Stimulated activated CD4-positive, alpha-beta T cell treated with anti-CD3 and anti-CD28 coated beads, Interleukin-4, amount 100 ng/mL, for 48 hours (primary cell): ENCODE measurements around the gene FRMD3.
"Not testable (repeated sequence)": the region's sequence is repeated elsewhere in the genome, so short reads cannot be mapped to it uniquely, and the experiment has no call there.

Experiments used
- DNase-seq, 2 donors: peaks; one replicate each; pipeline ENCODE4 v3.0.0-alpha.2; 2020; ENCODE audit warnings: low read depth in 2 of 2

The FRMD3 gene

DNA sequence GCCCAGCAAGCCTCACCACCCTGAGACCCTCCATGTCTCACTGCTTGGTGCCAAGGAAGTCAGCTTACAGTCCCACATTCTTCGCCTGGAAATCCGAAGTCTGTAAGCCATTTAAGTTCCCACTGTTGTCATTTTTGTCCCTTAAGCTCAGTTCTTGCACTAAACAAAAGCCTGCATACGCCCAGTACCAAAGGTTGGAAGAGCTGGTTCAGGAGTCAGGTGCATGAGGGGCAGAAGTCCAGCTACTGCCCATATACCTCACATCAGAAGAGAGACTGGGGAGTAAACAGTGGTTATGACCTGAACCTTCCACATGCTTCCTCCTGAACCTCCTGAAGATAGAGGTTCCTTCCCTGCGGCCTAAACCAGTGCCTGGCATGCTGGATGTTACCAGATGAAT, 146.0 kb downstream of the FRMD3 start:
- DNase-seq = no peak

DNA sequence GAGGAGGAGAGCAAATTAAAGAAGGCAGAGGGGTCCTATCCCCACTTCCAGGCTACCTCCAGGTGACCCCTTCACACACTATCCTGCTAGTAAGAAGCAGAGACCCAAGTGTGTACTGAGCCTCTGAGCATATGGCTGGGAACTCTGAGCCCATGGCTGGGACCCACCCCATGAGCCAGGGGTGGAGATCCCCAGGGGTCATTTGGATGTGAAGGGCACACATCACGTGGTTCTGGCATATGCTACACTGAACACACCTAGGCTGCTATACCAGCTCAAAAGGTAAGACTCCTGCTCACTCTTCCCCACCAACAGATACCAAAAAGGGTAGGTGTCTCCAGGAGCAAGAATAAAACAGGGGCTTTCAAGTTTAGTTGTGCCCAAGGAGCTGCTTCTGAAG, 149.9 kb downstream of the FRMD3 start:
- DNase-seq = no peak

DNA sequence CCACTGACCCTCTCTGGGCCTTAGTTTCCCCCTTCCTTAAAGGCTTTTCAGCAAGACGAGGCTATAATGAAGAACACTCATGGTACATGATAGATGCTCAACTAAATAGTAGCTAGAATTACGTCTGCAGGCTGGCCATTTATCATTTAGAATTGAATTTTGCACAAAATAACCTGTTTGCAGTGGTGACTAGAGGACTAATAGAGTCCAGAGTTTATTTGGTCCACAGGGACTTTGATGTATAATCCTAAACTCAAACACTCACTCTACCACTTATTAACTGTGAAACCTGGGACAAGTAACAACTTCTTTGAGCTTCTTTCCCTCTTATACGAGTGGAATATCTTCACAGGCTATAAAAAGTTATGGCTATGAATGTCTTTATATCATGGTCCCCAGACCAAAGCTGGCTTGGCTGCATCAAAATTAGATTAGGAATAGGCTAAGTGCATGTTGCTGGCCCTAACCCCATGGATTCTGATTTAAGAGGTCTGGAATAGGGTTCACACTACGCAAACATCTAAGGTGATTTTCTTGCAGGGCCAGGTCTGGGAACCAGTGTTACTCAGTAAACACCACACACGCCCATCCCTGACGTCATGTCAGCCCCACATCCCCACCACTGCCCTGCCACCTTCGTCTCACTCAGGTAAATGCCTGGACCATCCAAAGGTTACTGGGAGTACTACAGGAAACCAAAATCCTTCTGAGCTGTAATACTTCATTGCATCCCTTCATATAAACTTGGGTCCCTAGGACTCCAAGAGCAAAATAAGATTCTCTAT, 150.6 kb downstream of the FRMD3 start:
- DNase-seq = no peak

DNA sequence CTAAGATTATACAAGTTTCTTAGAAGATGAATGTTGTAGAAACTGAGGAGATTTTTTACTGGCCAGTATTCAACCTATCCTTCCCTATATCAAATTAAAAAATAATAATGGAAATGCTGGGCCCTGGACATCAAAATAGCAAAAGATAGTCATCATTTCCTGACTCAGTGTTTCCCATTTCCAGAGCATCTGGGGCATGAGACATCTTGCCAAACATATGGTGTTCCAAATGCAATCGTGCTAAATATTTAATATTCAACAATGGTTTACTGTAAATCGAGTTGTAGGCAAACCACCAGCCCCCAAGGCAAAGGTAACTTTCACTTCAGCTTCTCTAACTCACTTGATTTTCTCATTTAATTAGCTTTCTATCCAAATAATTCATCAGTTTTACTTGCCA, 152.9 kb downstream of the FRMD3 start:
- DNase-seq = no peak

DNA sequence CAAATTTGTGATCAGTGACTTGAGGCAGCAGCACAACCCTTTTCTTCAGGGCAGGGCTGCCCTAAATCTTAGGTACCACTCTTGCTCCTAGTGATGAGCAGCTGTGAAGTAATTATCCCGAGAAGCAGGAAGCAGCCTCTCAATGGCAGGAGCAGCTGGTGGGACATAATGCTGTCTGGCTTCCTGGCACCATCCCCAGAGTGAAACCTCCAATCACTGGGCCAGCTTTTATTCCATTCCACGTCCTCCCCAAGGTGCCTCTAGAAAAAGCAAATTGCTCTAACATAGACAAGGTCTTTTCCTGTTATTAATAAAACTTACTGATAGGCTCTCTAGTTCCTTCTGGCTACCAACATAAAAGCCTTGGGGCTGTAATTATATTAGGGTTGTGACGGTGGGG, 154.0 kb downstream of the FRMD3 start:
- DNase-seq = no peak

DNA sequence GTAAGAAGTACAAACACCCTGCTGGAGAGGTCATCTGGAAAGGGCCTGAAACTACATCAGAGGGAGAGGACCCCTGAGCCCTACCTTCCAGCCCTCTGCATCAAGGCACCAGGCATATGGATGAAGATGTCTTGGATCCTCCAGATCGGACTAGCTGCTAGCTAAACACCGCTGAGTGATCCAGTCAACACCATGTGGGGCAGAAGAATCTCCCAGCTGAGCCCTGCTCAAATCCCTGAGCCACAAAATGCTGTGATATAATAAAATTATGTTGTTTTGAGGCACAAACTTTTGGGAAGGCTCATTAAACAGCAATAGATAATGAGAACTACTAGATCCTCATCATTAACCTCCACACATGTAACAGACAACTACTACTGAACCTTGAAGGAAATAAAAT, 155.2 kb downstream of the FRMD3 start:
- no peak for DNase-seq

DNA sequence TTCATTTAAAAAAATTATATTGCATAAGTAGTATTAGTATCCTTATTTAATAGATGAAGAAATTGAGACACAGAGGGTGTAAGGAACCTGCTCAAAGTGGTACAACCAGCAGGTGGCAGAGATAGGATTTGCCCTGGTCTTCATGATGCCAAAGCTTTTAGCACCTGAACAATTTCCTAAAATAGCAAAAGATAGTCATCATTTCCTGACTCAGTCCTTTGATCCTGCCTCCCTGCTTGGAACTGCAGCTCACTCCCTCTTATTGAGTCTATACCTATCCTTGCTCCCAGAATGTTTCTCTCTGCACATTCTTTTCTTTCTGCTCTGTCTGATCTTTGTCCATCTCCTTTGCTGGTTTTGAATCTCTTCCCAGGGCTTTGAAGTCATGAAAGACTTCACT, 155.8 kb downstream of the FRMD3 start:
- DNase-seq = no peak

DNA sequence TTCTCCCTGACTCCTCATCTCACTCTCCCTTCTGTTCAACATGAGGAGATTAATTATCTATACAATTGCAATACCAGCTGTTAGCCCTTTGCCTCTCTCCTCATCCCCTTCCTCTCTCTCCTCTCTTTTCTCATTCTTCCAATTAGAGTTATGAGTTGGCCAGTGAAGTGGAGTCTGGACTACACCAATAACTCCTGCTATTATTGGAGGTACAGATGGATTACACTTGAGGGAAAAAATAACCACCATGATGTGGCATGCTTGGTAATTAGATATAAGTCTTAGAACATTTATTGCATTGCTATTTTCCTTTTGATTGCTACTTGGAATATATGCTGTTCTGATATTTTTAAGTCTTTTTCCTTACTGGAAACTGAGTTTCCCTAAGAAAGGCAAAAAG, 159.2 kb downstream of the FRMD3 start:
- DNase-seq = no peak

DNA sequence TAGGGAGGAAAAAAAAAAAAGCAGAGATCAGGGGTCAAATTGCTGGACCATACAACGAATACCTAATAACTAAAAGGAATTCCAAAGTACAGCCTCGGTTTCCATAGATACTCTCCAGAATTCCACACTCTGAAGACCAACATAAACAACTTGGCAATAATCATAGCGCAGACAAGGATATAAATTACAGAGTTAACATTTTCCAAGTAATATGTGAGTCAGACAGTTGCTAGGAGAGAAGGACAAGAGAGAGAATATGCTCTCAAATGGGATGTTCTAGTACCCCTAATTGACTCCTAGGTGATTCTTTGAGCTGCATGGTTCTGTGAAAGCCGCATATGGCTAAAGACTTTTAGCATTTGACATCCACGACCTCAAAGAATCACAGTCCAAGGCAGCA, 165.2 kb downstream of the FRMD3 start:
- no peak for DNase-seq

DNA sequence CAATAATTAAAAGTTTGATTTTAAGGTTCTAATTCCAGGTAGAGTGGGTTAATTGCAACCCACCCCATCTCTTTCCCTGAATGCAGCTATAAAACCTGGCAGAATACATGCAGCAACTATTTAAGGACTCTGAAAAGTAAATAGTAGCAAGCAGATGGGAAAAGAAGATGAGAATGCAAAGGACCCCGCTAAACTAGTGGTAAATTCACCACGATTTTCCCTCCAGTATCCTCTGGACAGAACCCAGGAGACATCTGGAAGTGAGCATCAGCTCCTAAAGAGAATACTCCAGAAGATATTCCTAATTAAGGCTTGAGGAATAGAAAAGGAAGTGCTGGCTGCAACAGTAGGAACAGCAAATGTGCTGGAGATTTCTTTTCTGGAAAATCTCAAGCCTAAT, 170.9 kb downstream of the FRMD3 start:
- no peak for DNase-seq

DNA sequence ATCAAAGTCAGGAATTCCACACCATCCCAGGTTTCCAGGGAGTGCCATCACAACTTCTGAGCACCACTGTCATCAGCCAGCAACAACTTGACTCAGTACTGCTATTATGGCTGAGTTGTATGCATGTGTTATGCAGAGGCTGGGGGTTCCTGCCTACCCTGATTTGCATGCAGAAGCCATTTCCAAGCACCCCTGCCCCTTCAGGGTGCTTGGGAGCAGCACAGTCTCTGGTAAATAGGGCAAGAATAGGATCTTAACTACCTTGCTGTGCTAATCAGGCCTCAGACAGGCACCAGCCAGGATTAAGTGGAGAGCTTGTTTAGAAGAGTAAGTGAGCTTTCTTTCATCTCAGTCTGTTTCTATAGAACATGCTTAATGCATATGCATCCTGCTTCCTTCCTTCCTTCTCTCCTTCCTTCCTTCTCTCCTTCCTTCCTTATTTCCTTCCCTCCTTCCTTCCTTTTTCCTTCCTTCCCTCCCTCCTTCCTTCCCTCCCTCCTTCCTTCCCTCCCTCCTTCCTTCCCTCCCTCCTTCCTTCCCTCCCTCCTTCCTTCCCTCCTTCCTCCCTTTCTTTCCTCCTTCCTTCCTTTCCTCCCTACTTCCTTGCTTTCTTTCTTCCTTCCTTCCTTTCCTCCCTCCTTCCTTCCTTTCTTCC, 175.7 kb downstream of the FRMD3 start:
- no peak for DNase-seq

DNA sequence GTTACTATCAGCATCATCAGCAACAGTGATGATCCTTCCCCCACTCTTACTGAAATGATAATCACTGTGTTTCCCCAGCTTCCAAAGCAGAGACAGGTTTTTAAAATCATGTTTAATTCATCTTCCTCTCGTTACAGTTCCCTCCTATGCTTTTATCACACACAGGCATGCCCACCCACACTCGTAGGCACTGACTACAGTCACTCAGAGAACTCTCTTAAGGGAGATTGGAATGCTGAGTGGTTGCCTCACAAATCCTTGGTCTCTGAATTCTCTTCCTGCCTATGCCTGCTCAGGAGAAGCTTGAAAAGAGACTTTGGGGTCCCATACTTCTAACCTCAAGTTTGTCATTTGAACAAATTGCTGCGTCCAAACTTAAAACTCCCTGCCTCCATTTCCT, 179.2 kb downstream of the FRMD3 start:
- no peak for DNase-seq

DNA sequence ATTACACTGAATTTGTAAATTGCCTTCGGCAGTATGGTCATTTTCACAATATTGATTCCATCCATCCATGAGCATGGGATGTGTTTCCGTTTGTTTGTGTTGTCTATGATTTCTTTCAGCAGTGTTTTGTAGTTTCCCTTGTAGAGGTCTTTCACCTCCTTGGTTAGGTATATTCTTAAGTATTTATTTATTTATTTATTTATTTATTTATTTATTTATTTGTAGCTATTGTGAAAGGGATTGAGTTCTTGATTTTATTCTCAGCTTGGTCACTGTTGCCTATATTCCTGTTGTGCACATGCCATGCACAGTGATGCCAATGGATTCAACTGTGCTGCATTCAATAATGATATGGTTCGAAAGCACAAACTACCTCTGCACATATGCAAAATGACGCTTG, 179.7 kb downstream of the FRMD3 start:
- not testable (repeated sequence) for DNase-seq

DNA sequence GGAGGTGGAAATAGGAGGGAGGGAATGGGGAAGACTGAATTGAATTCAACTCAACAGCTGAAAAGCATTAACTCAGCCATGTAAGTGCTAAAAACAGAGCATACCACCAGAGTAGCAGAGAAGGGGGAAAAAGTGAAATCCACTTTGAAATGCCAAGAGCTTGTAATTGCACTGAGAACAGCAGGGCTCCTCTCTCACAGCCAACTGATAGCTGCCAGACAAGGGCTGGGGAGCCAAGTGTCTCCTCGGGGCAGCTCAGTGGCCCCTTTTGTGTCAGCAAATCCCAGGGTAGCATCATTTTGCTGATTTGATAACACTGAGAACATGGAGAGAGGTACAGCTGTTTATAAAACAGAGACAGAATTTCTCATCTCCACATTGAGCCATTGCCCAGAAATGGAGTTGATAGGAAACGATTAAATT, 182.5 kb downstream of the FRMD3 start:
- no peak for DNase-seq

DNA sequence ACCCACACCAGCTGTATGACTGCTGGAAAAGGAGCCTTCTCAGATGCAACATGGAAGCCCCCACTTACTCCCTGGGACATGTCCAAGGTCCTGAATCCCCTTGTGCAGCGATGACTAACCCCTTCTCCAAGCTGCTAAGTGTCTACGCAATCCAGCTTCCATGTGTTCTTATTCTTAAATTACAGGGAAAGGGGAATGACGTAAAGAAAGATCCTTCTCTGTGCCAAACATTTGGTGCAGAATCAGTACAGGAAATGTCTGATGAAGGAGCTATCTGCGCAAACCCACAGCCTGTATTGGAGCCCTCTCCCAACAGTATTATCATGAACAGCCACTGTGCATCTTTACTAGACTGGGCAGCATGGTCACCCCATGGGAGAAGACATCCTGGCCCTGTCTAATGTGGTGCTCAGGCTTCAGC, 183.2 kb downstream of the FRMD3 start:
- DNase-seq = no peak

DNA sequence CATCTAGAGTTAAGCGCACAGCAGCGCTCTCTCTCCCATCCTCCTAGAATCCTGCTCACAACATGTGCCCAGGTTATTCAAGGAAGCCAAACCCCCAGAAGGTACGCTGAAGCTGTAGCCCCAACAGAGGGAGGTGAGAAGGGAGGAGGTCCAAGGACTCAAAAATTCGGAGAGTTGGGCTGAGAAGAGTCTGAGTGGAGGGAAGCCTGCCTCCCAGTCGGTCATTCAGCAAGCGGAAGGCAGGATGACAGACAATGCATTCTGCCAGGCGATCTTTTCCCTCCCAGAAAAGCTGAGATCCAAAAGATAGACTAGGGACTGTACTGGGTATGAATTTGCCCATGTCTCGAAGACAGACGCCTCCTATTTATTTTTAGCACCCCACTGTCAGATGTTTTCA, 189.2 kb downstream of the FRMD3 start:
- no peak for DNase-seq

DNA sequence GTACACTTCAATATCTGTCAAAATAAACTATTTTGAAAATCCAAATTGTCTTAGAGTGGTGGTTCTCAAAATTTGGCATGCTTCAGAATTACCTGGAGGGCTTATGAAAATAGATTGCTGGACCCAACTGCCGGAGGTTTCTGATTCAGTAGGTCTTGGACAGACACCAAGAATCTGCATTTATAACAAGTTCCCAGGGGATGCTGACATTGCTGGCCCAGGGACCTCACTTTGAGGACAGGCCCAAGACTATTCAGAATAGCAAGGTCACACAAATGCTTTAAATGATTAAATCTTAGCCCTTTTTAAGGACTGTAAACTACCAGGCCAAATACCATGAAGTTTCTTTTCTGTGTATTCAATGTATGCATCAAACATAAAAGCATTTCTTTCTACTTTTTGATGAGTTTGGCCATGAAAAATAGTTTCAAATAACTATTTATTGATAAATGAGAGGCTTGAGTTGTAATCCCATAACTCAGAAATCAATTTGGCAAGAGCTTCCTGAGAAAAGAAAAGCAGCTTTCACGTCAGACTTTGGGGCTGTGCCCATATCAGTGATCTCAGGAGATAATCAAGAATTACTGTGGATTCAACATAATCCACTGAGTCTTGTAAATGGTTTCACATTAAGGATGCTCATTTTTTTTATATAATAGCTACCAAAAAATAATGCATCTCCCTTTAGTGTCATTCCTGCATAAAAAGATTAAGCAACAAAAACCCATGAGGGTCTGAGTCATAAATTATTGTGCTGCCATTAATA, 191.4 kb downstream of the FRMD3 start:
- no peak for DNase-seq

DNA sequence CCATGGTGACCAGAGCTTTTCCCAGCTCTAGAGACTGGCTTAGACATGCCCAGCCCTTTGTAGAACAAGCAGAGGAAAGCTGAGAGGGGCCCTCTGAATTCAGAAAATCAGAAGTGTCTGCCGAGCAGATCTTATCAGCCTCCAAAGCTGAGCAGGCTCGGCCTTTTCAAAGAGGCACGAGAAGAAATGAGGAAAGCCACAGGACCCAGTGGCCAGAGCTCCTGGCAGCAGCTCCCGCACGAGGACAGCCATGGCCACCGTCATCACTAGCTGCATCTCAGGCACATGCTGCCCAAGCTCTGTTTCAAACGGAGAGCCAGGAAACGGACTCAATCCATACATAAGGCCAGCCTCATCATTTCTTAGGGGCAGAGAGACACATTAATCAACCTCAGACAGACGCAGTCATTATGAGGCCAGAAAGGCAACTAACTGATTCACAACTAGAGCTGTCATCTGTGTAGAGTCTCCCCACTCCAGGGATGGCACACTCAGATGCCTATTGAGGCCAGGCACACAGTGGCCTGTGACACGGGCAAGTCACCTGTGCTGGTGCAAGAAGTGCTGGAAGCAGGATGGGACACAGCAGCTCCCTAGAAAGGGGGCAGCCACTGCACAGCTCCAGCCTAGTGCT, 194.7 kb downstream of the FRMD3 start:
- no peak for DNase-seq

DNA sequence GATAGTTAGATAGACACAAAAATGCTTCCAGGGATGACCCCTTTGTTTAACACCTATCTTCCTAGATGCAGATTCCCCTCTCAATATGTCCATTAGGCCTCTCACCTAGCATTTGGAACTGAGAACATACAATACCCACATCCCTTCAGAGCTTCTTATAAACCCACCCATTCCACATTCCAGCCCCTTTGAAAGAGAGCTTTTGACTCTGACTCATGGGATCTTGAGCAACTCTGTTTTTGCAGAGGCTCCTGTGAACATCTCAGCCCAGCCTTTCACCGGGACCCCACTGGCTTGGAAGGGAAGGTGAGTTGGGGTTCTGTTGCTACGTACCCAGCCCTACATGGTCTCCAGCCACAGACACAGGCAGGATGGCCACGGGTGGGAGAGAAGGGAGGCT, 195.5 kb downstream of the FRMD3 start:
- DNase-seq = no peak

DNA sequence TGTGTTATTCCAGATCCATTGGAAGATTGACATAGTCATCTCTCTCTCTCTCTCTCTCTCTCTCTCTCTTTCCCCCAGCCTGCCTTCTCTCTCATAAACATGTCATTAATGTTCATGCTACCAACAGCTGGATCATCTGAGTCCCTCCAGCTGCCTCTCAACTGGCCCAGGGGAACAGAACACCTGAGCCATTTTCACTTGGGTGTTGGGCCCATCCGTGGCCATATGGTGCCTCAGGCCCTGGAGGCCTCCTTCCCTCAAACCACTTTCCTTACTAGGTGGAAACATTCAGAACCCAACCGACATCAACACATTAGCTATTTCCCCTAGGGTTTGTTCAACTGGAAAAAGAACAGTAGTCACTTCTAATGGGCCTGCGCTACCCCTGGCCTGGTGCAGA, 196.2 kb downstream of the FRMD3 start:
- DNase-seq = no peak

DNA sequence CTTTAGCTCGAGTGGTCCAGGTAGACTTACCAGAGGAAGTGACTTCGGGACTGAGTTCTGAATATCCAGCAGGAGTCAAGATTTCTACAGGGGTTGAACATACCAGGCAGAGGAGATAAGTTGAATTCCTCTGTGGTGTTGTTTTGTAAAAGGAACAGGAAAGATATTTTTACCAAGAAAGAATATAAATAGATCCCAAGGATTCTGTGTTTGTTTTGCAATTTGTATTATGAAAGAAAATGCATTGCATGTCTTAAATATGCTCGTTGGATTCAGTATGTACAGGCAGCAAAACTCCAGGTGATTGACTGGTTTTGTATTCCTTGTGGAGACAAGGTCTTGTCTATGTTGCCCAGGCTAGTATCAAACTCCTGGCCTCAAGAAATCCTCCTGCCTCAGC, 197.8 kb downstream of the FRMD3 start:
- DNase-seq = no peak

DNA sequence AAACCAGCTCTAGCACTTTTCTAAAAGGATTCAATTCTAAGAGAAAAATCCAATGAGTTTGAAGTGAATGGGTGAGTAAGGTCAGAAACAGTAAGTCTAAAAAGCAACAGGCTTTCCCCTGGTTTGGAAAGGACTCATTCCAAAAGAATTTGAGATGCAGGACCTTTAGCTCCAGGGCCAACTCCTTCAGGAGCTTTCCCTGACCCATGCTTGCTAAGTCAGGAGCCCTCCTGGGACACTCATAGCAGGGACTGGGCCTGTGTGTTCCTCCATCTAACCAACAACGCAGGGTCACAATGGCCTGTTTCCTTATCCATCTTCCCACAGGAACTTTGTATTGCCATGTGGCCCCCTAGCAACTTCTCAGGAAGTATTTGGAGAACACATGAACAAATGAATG, 198.8 kb downstream of the FRMD3 start:
- no peak for DNase-seq
